HL-60 (cell line): Measurements from ENCODE around the gene EYA2.

Experiments used
- POLR2AphosphoS5 ChIP-seq: IDR thresholded peaks from 2 replicates; pipeline ENCODE4 v1.6.1; 2012; ENCODE audit warnings: low read depth
- TF ChIP-seq, protein P1 (sequence below): IDR thresholded peaks from one replicate; pipeline ENCODE4 v1.5.1; 2011; ENCODE audit warnings: low read length, control low read depth, inconsistent platforms; ENCODE audit not compliant: insufficient read depth

DNA sequence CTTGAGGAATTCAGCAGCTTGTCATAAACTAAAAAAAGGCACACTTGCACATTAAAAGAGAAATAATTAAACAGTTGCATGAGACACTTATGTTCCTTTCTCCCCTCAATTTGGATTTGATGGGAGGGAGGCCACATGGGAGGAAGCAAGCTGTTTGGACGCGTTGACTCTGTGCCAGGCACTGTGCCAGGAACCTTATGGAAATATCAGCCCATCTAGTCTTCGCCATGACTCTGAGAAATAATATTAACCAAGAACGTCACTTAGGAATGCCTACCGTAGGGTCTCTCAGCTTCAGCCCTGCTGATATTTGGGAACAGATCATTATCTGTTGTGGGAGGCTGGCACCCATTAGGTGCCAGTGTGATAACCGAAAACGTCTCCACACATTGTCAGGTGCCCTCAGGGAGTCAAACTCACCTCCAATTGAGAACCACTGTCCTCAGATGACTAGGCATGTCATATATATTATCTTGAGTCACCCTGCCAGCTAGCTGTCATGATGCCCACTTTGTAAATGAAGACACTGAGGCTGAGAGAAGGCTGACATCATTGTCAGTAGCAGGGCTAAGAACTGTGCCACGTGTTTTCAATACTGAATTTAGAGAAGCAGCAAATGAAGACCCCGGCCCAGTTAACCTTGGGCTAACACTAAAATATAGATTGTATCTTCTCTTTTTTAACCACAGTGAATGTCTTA lies 36.1 kb downstream of the EYA2 start:
- no peak for TF ChIP-seq POLR2AphosphoS5
- TF ChIP-seq, protein P1, sequence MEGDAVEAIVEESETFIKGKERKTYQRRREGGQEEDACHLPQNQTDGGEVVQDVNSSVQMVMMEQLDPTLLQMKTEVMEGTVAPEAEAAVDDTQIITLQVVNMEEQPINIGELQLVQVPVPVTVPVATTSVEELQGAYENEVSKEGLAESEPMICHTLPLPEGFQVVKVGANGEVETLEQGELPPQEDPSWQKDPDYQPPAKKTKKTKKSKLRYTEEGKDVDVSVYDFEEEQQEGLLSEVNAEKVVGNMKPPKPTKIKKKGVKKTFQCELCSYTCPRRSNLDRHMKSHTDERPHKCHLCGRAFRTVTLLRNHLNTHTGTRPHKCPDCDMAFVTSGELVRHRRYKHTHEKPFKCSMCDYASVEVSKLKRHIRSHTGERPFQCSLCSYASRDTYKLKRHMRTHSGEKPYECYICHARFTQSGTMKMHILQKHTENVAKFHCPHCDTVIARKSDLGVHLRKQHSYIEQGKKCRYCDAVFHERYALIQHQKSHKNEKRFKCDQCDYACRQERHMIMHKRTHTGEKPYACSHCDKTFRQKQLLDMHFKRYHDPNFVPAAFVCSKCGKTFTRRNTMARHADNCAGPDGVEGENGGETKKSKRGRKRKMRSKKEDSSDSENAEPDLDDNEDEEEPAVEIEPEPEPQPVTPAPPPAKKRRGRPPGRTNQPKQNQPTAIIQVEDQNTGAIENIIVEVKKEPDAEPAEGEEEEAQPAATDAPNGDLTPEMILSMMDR, result no peak
